Naive B cell (primary cell): ENCODE measurements around the gene INSIG1. TPM values are rescaled to one million over a fixed set of nuclear protein-coding genes. Genes with fewer than 3 reads are reported as not detected.

ENCODE experiments used
- ATAC-seq, 2 donors: fragments of 150-1000 bp; cut with Tn5 transposase; 2 replicates each; pipeline ENCODE4 v1.10.0; 2021; ENCODE audit warnings: low read depth in 2 of 2, mild to moderate bottlenecking in 2 of 2, moderate library complexity in 2 of 2
- DNase-seq: peaks from one replicate; pipeline ENCODE4 v3.0.0; 2022
- H3K27ac Mint-ChIP-seq, 6 donors: one replicate each; pipeline ENCODE4 v1.8.0; 2020 to 2022; ENCODE audit warnings: mild to moderate bottlenecking in 6 of 6, mixed read lengths in 6 of 6, moderate library complexity in 5 of 6, inconsistent platforms in 2 of 6
- H3K27me3 Mint-ChIP-seq, 3 donors: one replicate each; pipeline ENCODE4 v1.8.0; 2021 to 2022; ENCODE audit warnings: mixed read lengths in 3 of 3, mild to moderate bottlenecking in 1 of 3
- H3K36me3 Mint-ChIP-seq, 2 donors: one replicate each; pipeline ENCODE4 v1.8.0; 2020 to 2022; ENCODE audit warnings: mixed read lengths in 2 of 2, inconsistent platforms in 1 of 2, mild to moderate bottlenecking in 1 of 2
- H3K4me1 Mint-ChIP-seq, 3 donors: one replicate each; pipeline ENCODE4 v1.8.0; 2020 to 2022; ENCODE audit warnings: mixed read lengths in 3 of 3, inconsistent platforms in 1 of 3, mild to moderate bottlenecking in 1 of 3, moderate library complexity in 1 of 3
- H3K4me3 Mint-ChIP-seq, 8 donors: one replicate each; pipeline ENCODE4 v1.8.0; 2020 to 2022; ENCODE audit warnings: mild to moderate bottlenecking in 8 of 8, mixed read lengths in 8 of 8, moderate library complexity in 8 of 8, inconsistent platforms in 2 of 8
- H3K9me3 Mint-ChIP-seq, 7 donors: one replicate each; pipeline ENCODE4 v1.8.0; 2020 to 2022; ENCODE audit warnings: mixed read lengths in 7 of 7, mild to moderate bottlenecking in 5 of 7, inconsistent platforms in 2 of 7, moderate library complexity in 1 of 7
- polyA plus RNA-seq, 6 donors: library from polyadenylated mRNA; unstranded; fragments of 300-500 nt; fragmentation: Illumina TruSeq; gene quantifications; one replicate each; pipeline ENCODE4 v1.2.3, GENCODE V29; 2021; ENCODE audit warnings: low read depth in 6 of 6

INSIG1 gene
- polyA plus RNA-seq, 6 donors from 2014 or later: 55.4 to 85.8 (median 73.4) TPM

DNA sequence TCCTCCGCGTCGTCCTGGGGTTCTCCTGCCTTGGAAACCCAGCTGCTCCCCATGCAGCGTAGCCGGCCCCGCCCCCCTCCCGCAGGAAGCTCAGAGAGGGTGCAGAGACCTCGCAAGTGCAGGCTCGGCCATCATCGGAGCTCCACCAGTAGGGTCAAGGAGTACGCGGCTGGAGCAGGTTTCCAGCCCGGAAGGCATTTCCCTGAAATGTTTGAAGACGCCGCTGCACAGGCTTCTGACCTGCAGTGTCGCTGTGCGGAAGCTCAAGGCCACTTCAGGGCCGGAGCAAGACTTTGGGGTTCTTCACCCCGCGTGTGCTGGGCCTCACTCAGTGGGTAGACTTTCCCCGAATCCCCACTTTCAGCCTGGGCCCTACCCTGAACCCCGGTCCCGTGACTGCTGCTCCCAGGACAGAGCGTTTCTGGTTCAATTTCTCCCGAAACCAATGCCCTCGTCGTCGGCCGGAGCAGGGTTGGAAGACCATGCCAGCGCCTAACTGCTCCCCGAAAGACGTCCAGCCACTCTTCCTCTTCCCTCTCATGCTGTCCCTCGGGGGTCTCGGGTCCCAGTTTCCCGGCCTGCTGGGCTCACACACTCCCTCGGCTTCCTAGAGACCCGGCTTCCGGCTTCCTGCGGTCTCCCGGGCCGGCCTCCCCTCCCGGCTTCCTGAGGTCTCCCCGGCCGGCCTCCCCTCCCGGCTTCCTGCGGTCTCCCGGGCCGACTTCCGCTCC is 52.1 kb downstream of the INSIG1 start:
- Mint-ChIP-seq H3K4me1 (peaks cover 3 to 9% (median 7%) of the 10 kb centered on the region in 3 donors), H3K4me3 (no peak overlapping the region), H3K27me3 (peaks cover 6 to 20% (median 16%) of the 10 kb centered on the region in 3 donors), H3K27ac (no peak overlapping the region), H3K9me3 (peaks cover 0 to 3% (median 0%) of the 10 kb centered on the region in 7 donors), H3K36me3 (no peaks in the 10 kb centered on the region)
- DNase-seq: no peak
- no peak for ATAC-seq

DNA sequence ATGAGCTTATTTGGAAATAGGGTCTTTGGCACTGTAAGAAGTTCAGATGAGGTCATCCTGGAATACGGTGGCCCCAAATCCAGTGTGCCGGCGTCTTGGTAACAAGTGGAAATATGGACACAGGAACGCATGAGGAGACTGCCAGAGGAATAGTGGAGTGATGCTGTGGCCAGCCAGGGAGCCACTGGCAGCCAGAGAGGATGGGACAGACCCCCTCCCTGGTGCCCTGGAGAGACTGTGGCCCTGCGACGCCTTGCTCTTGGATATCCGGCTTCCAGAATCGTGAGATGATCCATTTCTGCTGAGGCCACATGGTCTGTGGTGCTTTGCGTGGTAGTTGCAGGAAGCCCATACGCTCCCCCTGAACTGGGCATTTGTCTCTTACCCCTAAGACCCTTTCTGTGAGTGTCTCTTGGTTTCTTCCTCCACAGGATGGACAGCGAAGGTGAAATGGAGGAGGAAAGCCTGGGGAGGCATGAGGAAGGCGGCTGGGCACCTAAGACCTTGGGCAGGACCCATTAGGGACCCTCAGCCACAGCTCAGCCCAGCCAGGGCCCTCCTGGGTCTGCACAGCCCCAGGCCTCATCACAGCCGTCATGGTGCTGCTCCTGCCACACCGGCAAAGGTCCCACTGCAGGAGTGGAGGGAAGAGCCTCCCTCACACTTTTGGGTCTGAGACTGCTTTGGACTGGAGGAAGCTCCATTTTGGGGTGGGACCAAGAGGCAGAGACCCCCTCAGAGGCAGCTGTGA is 53.6 kb downstream of the INSIG1 start:
- no peak for ATAC-seq
- Mint-ChIP-seq H3K27ac (no peak overlapping the region), H3K4me3 (peak overlapping the region in 1 of 8 donors; percentile 29), H3K36me3 (no peaks in the 10 kb centered on the region), H3K9me3 (peaks cover 0 to 3% (median 0%) of the 10 kb centered on the region in 7 donors), H3K27me3 (peaks cover 6 to 25% (median 18%) of the 10 kb centered on the region in 3 donors), H3K4me1 (no peaks in the 10 kb centered on the region)
- no peak for DNase-seq

DNA sequence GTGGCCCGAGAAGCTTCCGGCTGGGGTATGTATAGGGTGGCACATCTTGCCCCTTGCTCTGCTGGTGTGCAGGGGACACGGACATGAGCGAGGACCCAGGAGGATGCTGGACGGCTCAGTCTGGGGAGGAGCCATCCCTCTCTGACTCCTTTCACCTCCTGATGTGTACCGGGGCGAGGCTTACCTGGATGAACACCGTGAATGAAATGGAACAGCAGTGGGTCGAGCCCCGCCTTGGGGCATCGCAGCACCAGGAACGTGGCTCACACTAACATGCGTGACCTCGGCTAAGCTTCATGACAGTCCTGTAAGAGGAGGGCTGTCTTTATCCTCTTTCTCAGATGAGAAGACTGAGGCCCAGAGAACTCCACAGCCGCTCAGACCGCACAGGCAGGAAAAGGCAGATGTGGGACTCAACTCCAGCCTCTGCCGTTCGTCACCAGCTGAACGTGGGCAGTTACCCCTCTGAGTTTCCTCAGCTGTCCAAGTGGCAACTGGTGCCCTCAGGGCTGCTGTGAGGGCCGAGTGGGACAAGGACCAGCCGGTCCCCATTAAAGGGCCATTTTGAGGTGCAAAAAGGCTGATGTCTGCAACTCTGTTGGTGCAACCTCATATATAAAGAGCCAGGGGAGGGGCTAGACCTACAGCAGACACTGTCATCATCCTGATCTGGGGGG is 54.5 kb downstream of the INSIG1 start:
- H3K4me1 Mint-ChIP-seq: peaks cover 0 to 6% (median 5%) of the 10 kb centered on the region in 3 donors
- no peaks in the 10 kb centered on the region for H3K36me3 Mint-ChIP-seq
- no peak for DNase-seq
- H3K27me3 Mint-ChIP-seq: peaks cover 12 to 31% (median 23%) of the 10 kb centered on the region in 3 donors
- ATAC-seq: no peak
- peaks cover 0 to 3% (median 0%) of the 10 kb centered on the region in 7 donors for H3K9me3 Mint-ChIP-seq
- H3K4me3 Mint-ChIP-seq: no peak overlapping the region
- H3K27ac Mint-ChIP-seq: no peak overlapping the region

DNA sequence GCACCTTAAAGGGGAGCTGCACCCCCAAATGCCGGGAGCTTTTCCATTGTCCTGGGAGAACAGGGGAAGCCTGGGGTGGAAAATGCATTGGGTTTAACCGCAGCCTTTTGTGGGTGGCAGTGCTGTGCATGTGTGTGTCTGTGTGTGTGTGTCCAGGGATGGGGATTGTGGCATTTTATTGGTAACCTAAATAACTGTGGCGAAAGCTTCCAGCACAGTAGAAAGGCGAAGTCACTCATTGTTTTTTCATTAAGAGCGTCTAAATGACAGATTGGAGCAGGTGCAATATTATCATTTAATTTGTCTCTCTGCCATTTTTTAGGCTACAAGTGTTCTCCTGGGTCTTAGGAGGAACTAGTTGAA is 55.1 kb downstream of the INSIG1 start:
- Mint-ChIP-seq H3K4me1 (peaks cover 0 to 12% (median 5%) of the 10 kb centered on the region in 3 donors), H3K27me3 (peaks cover 17 to 35% (median 28%) of the 10 kb centered on the region in 3 donors), H3K36me3 (no peaks in the 10 kb centered on the region), H3K4me3 (no peak overlapping the region), H3K9me3 (peaks cover 0 to 3% (median 0%) of the 10 kb centered on the region in 7 donors), H3K27ac (no peak overlapping the region)
- no peak for DNase-seq
- no peak for ATAC-seq

DNA sequence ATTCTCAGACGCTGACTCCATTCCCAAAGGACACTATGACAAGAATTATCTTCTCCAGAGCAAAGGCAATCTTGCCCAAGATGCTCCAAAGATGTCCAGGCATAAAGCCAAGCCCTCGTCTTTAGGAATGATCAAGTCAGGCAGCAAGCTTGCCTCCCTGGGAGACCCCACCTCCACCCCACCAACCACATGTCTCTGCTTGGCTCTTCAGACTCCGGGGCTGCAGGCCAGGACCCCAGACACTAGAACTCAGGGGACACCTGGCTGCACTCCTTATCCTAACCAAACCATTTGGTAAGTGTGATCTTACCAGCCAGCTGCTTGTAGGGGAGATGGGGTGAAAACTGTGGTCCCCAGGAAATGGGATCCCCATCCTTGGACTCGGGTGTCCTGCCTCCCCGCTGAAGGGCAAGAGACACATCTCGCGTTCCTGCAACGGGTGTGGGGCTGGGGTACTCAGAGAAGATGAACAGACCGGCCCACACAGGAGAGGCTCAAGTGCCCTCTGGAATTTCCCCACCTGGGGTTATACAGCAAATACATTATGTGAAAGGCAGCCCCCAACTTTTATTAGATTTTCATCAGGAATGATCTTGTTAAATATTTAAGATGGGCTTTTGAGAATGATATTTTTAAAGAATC is 55.7 kb downstream of the INSIG1 start:
- Mint-ChIP-seq H3K27ac (no peak overlapping the region), H3K9me3 (peaks cover 0 to 3% (median 0%) of the 10 kb centered on the region in 7 donors), H3K4me1 (peaks cover 0 to 15% (median 9%) of the 10 kb centered on the region in 3 donors), H3K4me3 (no peak overlapping the region), H3K27me3 (peaks cover 24 to 41% (median 30%) of the 10 kb centered on the region in 3 donors), H3K36me3 (no peaks in the 10 kb centered on the region)
- no peak for DNase-seq
- ATAC-seq: no peak

DNA sequence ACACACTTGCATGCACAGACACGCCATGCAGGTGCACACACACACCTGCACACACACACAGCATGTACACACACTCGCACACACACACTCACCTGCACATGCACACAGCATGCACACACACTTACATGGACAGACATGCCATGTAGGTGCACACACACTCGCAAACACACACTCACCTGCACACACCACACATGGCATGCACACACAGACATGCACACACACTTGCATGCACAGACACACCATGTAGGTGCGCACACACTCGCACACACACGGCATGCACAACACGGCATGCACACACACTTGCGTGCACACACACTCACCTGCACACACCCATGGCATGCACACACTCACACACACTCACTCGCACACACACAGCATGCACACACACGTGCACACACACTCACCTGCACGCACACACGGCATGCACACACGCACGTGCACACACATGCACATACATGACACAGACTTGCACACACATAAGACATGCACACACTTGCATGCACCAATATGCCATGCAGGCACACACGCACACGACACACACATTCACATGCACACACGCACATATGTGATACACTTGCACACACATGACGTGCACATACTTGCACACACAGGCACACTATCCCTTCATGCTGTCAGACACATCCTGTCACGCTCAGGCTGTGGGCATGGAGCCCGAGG is 56.8 kb downstream of the INSIG1 start:
- DNase-seq (no peak), ATAC-seq (no peak)
- peaks cover 30 to 46% (median 30%) of the 10 kb centered on the region in 3 donors for H3K27me3 Mint-ChIP-seq
- no peaks in the 10 kb centered on the region for H3K36me3 Mint-ChIP-seq
- no peak overlapping the region for H3K4me3 Mint-ChIP-seq
- peaks cover 0 to 3% (median 0%) of the 10 kb centered on the region in 7 donors for H3K9me3 Mint-ChIP-seq
- peaks cover 6 to 18% (median 14%) of the 10 kb centered on the region in 3 donors for H3K4me1 Mint-ChIP-seq
- no peak overlapping the region for H3K27ac Mint-ChIP-seq

DNA sequence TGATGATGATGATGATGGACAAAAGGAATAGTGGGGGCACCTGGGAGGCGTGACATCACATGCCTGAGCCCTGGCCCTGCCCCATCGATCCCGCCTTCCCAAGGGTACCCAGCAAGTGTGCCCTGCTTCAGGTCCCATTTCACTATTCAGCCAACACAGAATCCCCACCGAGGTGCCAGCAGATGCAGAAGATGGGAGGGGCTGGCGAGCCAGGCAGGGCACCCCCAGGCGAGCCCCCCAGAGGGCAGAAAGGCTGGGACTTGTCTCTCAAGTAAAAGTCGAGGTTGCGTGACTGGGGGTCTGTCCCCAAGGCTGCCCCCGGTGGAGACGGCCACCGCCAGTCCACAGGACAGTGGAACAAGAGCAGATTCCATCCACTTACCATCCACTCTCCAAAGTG is 57.5 kb downstream of the INSIG1 start:
- H3K36me3 Mint-ChIP-seq: no peaks in the 10 kb centered on the region
- no peak for ATAC-seq
- H3K27me3 Mint-ChIP-seq: peaks cover 35 to 53% (median 37%) of the 10 kb centered on the region in 3 donors
- DNase-seq: no peak
- H3K9me3 Mint-ChIP-seq: peaks cover 0 to 3% (median 0%) of the 10 kb centered on the region in 7 donors
- peaks cover 13 to 25% (median 20%) of the 10 kb centered on the region in 3 donors for H3K4me1 Mint-ChIP-seq
- no peak overlapping the region for H3K4me3 Mint-ChIP-seq
- no peak overlapping the region for H3K27ac Mint-ChIP-seq

DNA sequence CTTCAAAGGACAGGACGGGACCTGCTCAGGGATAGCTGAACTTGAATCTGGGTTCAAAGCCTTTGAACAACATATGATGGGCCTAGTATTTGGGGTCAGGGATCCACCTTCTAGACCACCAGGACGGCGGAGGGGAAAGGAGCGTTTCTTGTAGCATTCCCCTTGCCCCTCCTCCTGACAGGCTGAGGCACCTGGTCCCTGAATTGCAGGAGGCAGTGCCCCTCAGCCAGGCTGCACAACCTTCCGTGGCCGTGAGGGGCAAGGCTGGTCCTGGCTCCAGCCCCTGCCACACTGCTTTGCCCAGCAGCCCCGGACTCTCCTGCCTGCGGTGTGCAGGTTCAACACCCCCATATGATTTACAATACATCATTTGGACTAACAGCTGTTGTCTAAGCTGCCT is 58.1 kb downstream of the INSIG1 start:
- Mint-ChIP-seq H3K4me3 (no peak overlapping the region), H3K27ac (peak overlapping the region in 1 of 6 donors; percentile 18), H3K9me3 (peaks cover 0 to 3% (median 0%) of the 10 kb centered on the region in 7 donors), H3K36me3 (no peaks in the 10 kb centered on the region), H3K4me1 (peaks cover 19 to 30% (median 26%) of the 10 kb centered on the region in 3 donors), H3K27me3 (peaks cover 35 to 54% (median 37%) of the 10 kb centered on the region in 3 donors)
- DNase-seq: no peak
- no peak for ATAC-seq

DNA sequence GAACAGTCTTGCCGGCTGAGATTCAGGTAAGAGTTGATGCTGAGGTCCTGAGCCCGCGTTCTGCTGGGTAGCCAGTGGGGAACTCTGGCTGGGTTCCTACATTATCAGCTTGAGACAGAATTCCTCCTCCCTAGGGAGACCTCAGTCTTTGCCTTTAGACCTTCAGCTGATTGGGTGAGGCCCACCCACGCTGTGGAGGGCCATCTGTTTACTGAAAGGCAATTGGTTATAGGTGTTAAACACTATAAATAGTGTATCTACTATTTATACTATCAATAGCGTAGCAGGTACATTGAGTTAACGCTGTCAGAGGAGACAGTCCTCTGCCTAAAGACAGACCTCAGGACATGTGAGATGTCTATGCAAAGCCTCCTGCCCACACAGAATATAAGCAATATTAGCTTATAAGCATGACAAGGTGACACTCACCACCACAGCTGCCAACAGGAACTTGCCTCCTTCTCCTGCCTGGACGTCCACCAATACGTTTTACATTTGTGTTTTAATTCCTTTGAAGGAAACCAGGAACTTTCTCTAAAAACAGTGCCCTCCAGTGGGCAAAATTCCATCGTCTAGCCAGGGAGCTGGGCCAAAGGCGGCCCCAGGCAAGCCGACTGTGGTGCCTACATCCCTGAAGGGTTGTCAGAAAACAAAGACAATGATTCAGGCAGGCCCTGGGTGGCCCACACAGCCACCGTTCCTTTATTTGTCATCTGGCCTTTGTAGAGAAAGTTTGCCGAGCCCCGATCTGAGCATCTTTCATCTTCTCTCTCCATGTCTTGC is 58.8 kb downstream of the INSIG1 start:
- DNase-seq (no peak), ATAC-seq (no peak)
- Mint-ChIP-seq H3K4me1 (peaks cover 26 to 38% (median 34%) of the 10 kb centered on the region in 3 donors), H3K27ac (peak overlapping the region in 1 of 6 donors; percentile 5), H3K27me3 (peaks cover 32 to 48% (median 40%) of the 10 kb centered on the region in 3 donors), H3K36me3 (no peaks in the 10 kb centered on the region), H3K9me3 (peaks cover 0 to 3% (median 0%) of the 10 kb centered on the region in 7 donors), H3K4me3 (no peak overlapping the region)

DNA sequence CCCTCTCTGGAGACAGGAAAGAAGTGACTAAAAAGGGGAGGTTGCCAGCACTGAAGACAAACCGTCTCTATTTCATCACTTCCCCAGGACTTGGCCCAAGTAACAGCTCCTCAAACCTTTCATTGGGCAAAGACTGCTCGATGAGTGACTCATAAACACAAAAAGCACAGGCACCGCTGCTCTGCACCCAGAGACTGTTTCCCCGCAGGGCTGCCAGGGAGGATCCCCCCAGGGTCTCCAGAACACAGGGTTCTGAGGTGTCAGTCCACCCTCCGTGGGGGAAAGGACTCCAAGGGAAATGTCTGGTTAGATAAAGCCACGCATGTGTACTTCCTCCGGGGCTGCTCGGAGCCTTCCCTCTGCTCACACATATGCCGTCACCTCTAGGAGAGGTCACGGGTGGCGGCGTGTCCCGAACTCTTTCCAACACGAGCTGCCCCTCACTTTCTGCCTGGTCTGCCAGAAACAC is 59.9 kb downstream of the INSIG1 start:
- DNase-seq (no peak), ATAC-seq (no peak)
- peak overlapping the region in 2 of 8 donors; percentile 39 to 66 for H3K4me3 Mint-ChIP-seq
- H3K27me3 Mint-ChIP-seq: peaks cover 32 to 40% (median 38%) of the 10 kb centered on the region in 3 donors
- peaks cover 0 to 3% (median 0%) of the 10 kb centered on the region in 7 donors for H3K9me3 Mint-ChIP-seq
- no peak overlapping the region for H3K27ac Mint-ChIP-seq
- H3K4me1 Mint-ChIP-seq: peaks cover 37 to 49% (median 44%) of the 10 kb centered on the region in 3 donors
- H3K36me3 Mint-ChIP-seq: no peaks in the 10 kb centered on the region

DNA sequence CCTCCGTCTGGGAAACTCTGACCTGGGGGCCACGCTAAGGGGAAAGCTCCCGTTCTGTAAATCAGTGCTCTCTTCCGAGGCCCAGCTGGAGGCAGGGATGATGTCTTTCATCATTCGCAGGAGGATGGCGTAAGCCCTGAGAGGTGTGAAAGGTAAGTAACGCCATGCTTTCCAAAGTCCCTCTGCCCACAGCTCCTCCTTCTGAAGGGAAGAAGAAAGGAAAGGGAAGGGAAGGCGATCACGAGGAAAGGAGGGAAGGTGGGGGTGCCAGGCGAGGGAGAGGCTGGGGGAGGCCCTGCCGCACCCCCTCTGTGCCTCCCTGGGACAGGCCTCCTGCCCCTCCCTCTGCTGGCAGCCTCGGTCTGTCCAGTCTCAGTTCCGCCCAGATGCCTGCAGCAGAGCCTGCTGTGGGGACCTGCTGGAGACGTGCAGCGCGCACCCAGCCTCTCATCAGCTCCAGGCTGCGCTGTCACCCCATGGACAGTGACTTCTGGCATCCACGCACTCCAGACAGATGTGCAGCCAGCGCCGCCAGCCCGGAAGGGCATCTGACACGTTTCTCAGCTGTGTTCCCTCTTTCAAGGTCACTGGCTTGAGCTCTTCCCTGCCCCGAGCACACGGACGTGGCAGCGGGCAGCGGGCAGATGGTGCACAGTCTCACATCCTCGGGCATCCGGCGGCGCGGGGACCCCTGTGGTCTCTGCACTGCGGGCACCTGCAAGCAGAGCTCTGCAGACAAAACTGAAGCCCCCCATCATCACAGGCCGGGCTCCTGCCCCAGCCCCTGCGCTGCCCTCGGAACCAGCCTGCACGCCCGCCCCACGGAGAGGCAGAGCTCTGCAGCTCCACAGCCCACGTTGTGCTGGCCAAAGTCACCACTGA is 60.6 kb downstream of the INSIG1 start:
- Mint-ChIP-seq H3K4me3 (peak overlapping the region in 1 of 8 donors; percentile 44), H3K36me3 (no peaks in the 10 kb centered on the region), H3K9me3 (peaks cover 0 to 3% (median 0%) of the 10 kb centered on the region in 7 donors), H3K27ac (no peak overlapping the region), H3K27me3 (peaks cover 32 to 40% (median 38%) of the 10 kb centered on the region in 3 donors), H3K4me1 (peaks cover 44 to 54% (median 45%) of the 10 kb centered on the region in 3 donors)
- ATAC-seq (no peak), DNase-seq (no peak)
